ENCODE measurements around the gene SP2. TPM values are rescaled to one million over a fixed set of nuclear protein-coding genes. Genes with fewer than 3 reads are reported as not detected.

Gene SP2
- total RNA-seq, 1 experiment from 2014 or later, result 25.6 TPM

- TF ChIP-seq TCF7L2 (IDR thresholded peaks at IDR 0.05; ENCODE audit: low read depth, low read length) (no peak), REST (IDR thresholded peaks at IDR 0.05; ENCODE audit: insufficient read depth in 1 of 2, low read depth in 2 of 2, low read length in 1 of 2) (no peak), POLR2AphosphoS5 (IDR thresholded peaks at IDR 0.05; ENCODE audit: low read depth, low read length) (no peak), SIN3A (IDR thresholded peaks at IDR 0.05; ENCODE audit: borderline replicate concordance, insufficient read depth, low read depth, low read length) (no peak)
- Histone ChIP-seq H3K4me3 (ENCODE audit: low read depth in 2 of 2, low read length in 2 of 2) (no peak overlapping the region), H3K4me1 (ENCODE audit: control insufficient read depth, insufficient read depth, low read length) (peaks cover 9% of the 10 kb centered on the region), H3K27me3 (ENCODE audit: control insufficient read depth, insufficient read depth, low read length) (no peaks in the 10 kb centered on the region), H3K27ac (ENCODE audit: low read length) (no peak overlapping the region), H3K9me3 (ENCODE audit: control insufficient read depth, insufficient read depth, low read depth, low read length) (no peaks in the 10 kb centered on the region), H3K36me3 (ENCODE audit: control insufficient read depth, insufficient read depth, low read length) (peaks cover 4% of the 10 kb centered on the region; the same call in 1 of the 2 replicates)
- in situ Hi-C loops (cut with HindIII; ENCODE audit: low pct_unique_long_range_greater_than_20kb, low sequenced_read_pairs), result no loop called here
- CTCF ChIA-PET, result no interaction called here
- intact Hi-C loops (cut with micrococcal nuclease; ENCODE audit: unreplicated experiment), result loop anchor here (2.0 kb wide), 1 partner anchor 19 kb away; no protein-coding TSS in a partner anchor
- POLR2A ChIA-PET, result no interaction called here
- ATAC-seq (no peak), DNase-seq (ENCODE audit: low read depth, low spot score) (no peak)
- BruUV-seq (replicated peaks), result no TSS peak
Measured at GRCh38 chr17:47975189-47975822, 79.3 kb downstream of the SP2 start.

- peaks cover 4% of the 10 kb centered on the region; the same call in 1 of the 2 replicates for H3K36me3 ChIP-seq (ENCODE audit: control insufficient read depth, insufficient read depth, low read length)
Measured at GRCh38 chr17:47975823-47976205, 79.8 kb downstream of the SP2 start.

More at GRCh38 chr17:47975823-47976205, 79.8 kb downstream of the SP2 start:
- BruUV-seq (replicated peaks), result no TSS peak
- in situ Hi-C loops (cut with HindIII; ENCODE audit: low pct_unique_long_range_greater_than_20kb, low sequenced_read_pairs) (no loop called here), intact Hi-C loops (cut with micrococcal nuclease; ENCODE audit: unreplicated experiment) (loop anchor here (2.0 kb wide), 1 partner anchor 19 kb away; no protein-coding TSS in a partner anchor)
- no peaks in the 10 kb centered on the region for H3K27me3 ChIP-seq (ENCODE audit: control insufficient read depth, insufficient read depth, low read length)
- ATAC-seq (no peak), DNase-seq (ENCODE audit: low read depth, low spot score) (no peak)
- POLR2A ChIA-PET, result no interaction called here
- H3K9me3 ChIP-seq (ENCODE audit: control insufficient read depth, insufficient read depth, low read depth, low read length), result no peaks in the 10 kb centered on the region
- CTCF ChIA-PET, result interaction anchor here (1.1 to 1.5 kb wide), 2 partner anchors 42 to 45 kb away, joined by 3 to 4 read pairs; no protein-coding TSS in a partner anchor
- H3K27ac ChIP-seq (ENCODE audit: low read length), result no peak overlapping the region
- TF ChIP-seq REST (IDR thresholded peaks at IDR 0.05; ENCODE audit: insufficient read depth in 1 of 2, low read depth in 2 of 2, low read length in 1 of 2) (no peak), POLR2AphosphoS5 (IDR thresholded peaks at IDR 0.05; ENCODE audit: low read depth, low read length) (no peak), TCF7L2 (IDR thresholded peaks at IDR 0.05; ENCODE audit: low read depth, low read length) (no peak), CTCF (IDR thresholded peaks at IDR 0.05) (no peak), SIN3A (IDR thresholded peaks at IDR 0.05; ENCODE audit: borderline replicate concordance, insufficient read depth, low read depth, low read length) (no peak)
- H3K4me1 ChIP-seq (ENCODE audit: control insufficient read depth, insufficient read depth, low read length), result peaks cover 8% of the 10 kb centered on the region
- H3K4me3 ChIP-seq (ENCODE audit: low read depth in 2 of 2, low read length in 2 of 2), result no peak overlapping the region
